Measurements from ENCODE around the gene NCAM1. TPM values are rescaled to one million over a fixed set of nuclear protein-coding genes. Genes with fewer than 3 reads are reported as not detected.

The NCAM1 gene
- total and polyA plus RNA-seq, 2 of the 13 experiments (the other 11 are each of a cell fraction or from before 2014, with no cell fraction given): 0.05 TPM; not detected in 1

GRCh38 chr11:113314389-113315301, 353.4 kb downstream of the NCAM1 start, which contains the start of gene TTC12 (continued):
- TF ChIP-seq NR2F2 (IDR thresholded peaks at IDR 0.05; ENCODE audit: borderline replicate concordance, low read depth) (no peak), ZNF746 (CRISPR knock-in tag; IDR thresholded peaks at IDR 0.05) (no peak), NFE2L2 (IDR thresholded peaks at IDR 0.05; ENCODE audit: low read length) (no peak), SNAPC4 (CRISPR knock-in tag; IDR thresholded peaks at IDR 0.05) (no peak), RCOR2 (CRISPR knock-in tag; IDR thresholded peaks at IDR 0.05) (no peak), ARNT (IDR thresholded peaks at IDR 0.05) (no peak), STAT6 (CRISPR knock-in tag; IDR thresholded peaks at IDR 0.05; ENCODE audit: borderline replicate concordance) (peak; percentile 12; the same call in 1 of the 2 replicates), SP5 (CRISPR knock-in tag; IDR thresholded peaks at IDR 0.05; ENCODE audit: borderline replicate concordance, low read depth) (peak; percentile 96), ARNTL (CRISPR knock-in tag; IDR thresholded peaks at IDR 0.05) (no peak), MATR3 (CRISPR knock-in tag; IDR thresholded peaks at IDR 0.05) (no peak), KLF16 (CRISPR knock-in tag; IDR thresholded peaks at IDR 0.05) (peak in 1 of 2 experiments; percentile 49; a peak in 1 of 4 replicates), SAFB2 (CRISPR knock-in tag; IDR thresholded peaks at IDR 0.05; ENCODE audit: borderline replicate concordance, low read depth) (no peak), TBX2 (CRISPR knock-in tag; IDR thresholded peaks at IDR 0.05; ENCODE audit: borderline replicate concordance) (peak; percentile 60; the same call in 1 of the 2 replicates), TEAD2 (CRISPR knock-in tag; IDR thresholded peaks at IDR 0.05) (no peak), ELF3 (CRISPR knock-in tag; IDR thresholded peaks at IDR 0.05) (no peak; the same call in 1 of the 2 replicates), ZNF274 (CRISPR knock-in tag; IDR thresholded peaks at IDR 0.05) (no peak), ZNF784 (CRISPR knock-in tag; IDR thresholded peaks at IDR 0.05; ENCODE audit: borderline replicate concordance) (no peak), BCLAF1 (IDR thresholded peaks at IDR 0.05) (no peak)
